ENCODE measurements around the gene MMAA. TPM values are rescaled to one million over a fixed set of nuclear protein-coding genes. Genes with fewer than 3 reads are reported as not detected.

Gene MMAA
- total RNA-seq, 1 donor from 2014 or later, result 2.3 TPM

DNA sequence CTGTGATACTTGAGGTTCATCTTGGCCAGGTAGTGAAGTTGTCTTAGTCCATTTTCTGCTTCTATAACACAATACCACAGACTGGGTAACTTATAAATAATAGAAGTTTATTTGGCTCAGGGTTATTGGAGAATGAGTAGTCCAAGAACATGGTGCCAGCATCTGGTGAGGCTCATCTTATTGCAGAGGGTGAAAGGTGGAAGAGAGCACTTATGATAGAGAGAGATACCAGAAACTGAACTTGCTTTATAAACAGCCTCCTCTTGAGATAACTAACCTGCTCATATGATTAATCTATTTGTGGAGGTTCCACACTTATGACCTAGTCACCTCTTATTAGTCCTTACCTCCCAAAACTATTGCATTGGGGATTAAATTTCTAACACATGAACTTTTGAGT is 62.3 kb downstream of the MMAA start:
- Histone ChIP-seq H3K4me1 (peaks cover 5% of the 10 kb centered on the region), H2AFZ (replicated peaks) (no peak overlapping the region), H3K9ac (no peak overlapping the region), H3F3A (ENCODE audit: low read depth) (no peaks in the 10 kb centered on the region), H4K20me1 (ENCODE audit: low read depth) (no peaks in the 10 kb centered on the region), H3K9me3 (ENCODE audit: low read depth) (no peaks in the 10 kb centered on the region), H3K4me2 (no peak overlapping the region), H3K79me2 (ENCODE audit: low read depth) (no peaks in the 10 kb centered on the region), H3K27me3 (no peaks in the 10 kb centered on the region), H3K27ac (no peak overlapping the region), H3K4me3 (no peak overlapping the region), H3K36me3 (no peaks in the 10 kb centered on the region)
- no peak for DNase-seq (ENCODE audit: low spot score)
- H3K27me3 Mint-ChIP-seq (ENCODE audit: insufficient read depth, low read depth), result peaks cover 7% of the 10 kb centered on the region
- peaks cover 8% of the 10 kb centered on the region for H3K36me3 Mint-ChIP-seq
- H3K4me3 Mint-ChIP-seq, result no peak overlapping the region
- TF ChIP-seq EZH2phosphoT487 (IDR thresholded peaks at IDR 0.05) (no peak), EZH2 (IDR thresholded peaks at IDR 0.05) (no peak)
- TF ChIP-seq, protein P1, sequence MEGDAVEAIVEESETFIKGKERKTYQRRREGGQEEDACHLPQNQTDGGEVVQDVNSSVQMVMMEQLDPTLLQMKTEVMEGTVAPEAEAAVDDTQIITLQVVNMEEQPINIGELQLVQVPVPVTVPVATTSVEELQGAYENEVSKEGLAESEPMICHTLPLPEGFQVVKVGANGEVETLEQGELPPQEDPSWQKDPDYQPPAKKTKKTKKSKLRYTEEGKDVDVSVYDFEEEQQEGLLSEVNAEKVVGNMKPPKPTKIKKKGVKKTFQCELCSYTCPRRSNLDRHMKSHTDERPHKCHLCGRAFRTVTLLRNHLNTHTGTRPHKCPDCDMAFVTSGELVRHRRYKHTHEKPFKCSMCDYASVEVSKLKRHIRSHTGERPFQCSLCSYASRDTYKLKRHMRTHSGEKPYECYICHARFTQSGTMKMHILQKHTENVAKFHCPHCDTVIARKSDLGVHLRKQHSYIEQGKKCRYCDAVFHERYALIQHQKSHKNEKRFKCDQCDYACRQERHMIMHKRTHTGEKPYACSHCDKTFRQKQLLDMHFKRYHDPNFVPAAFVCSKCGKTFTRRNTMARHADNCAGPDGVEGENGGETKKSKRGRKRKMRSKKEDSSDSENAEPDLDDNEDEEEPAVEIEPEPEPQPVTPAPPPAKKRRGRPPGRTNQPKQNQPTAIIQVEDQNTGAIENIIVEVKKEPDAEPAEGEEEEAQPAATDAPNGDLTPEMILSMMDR (IDR thresholded peaks at IDR 0.05), result no peak
- peaks cover 22% of the 10 kb centered on the region for H3K4me1 Mint-ChIP-seq
- H3K27ac Mint-ChIP-seq, result peak overlapping the region; percentile 29
- H3K9me3 Mint-ChIP-seq, result peaks cover 26% of the 10 kb centered on the region

DNA sequence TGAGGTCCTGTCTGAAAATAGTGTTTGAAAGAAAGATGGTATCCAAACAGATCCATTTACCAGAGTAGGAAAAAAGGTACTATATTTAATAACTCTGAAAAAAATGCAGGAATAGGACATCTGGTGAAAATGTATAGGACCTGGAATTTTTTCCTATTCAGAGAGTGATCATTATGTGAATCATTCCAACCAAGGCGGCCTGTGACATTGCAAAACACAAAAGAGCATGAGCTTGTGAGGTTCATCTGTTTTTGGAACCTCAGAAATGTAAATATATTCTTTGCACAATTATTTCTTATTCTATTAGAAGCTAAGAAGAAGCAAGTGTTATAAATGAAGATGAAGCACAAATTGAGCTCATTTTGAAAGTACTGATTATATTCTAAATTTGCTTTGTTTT is 62.8 kb downstream of the MMAA start:
- H3K27ac ChIP-seq, result no peak overlapping the region
- Mint-ChIP-seq H3K4me1 (peaks cover 22% of the 10 kb centered on the region), H3K9me3 (peaks cover 22% of the 10 kb centered on the region), H3K36me3 (peaks cover 8% of the 10 kb centered on the region), H3K27me3 (ENCODE audit: insufficient read depth, low read depth) (peaks cover 5% of the 10 kb centered on the region), H3K27ac (no peak overlapping the region), H3K4me3 (no peak overlapping the region)
- H3F3A ChIP-seq (ENCODE audit: low read depth), result no peaks in the 10 kb centered on the region
- H3K4me2 ChIP-seq, result no peak overlapping the region
- no peaks in the 10 kb centered on the region for H3K9me3 ChIP-seq (ENCODE audit: low read depth)
- peaks cover 5% of the 10 kb centered on the region for H3K4me1 ChIP-seq
- DNase-seq (ENCODE audit: low spot score), result no peak
- TF ChIP-seq, protein P1 (IDR thresholded peaks at IDR 0.05), result no peak
- TF ChIP-seq EZH2 (IDR thresholded peaks at IDR 0.05) (no peak), EZH2phosphoT487 (IDR thresholded peaks at IDR 0.05) (no peak)
- H4K20me1 ChIP-seq (ENCODE audit: low read depth), result no peaks in the 10 kb centered on the region
- H3K27me3 ChIP-seq, result no peaks in the 10 kb centered on the region
- no peak overlapping the region for H2AFZ ChIP-seq (replicated peaks)
- no peaks in the 10 kb centered on the region for H3K36me3 ChIP-seq
- H3K79me2 ChIP-seq (ENCODE audit: low read depth), result no peaks in the 10 kb centered on the region
- no peak overlapping the region for H3K9ac ChIP-seq
- H3K4me3 ChIP-seq, result no peak overlapping the region

- Histone ChIP-seq H3K4me2 (no peak overlapping the region), H3K9ac (no peak overlapping the region), H3K36me3 (no peaks in the 10 kb centered on the region), H3K4me1 (no peaks in the 10 kb centered on the region), H3K79me2 (ENCODE audit: low read depth) (no peaks in the 10 kb centered on the region), H3F3A (ENCODE audit: low read depth) (no peaks in the 10 kb centered on the region), H3K27ac (no peak overlapping the region), H3K9me3 (ENCODE audit: low read depth) (no peaks in the 10 kb centered on the region), H3K4me3 (no peak overlapping the region), H4K20me1 (ENCODE audit: low read depth) (no peaks in the 10 kb centered on the region), H2AFZ (replicated peaks) (no peak overlapping the region), H3K27me3 (no peaks in the 10 kb centered on the region)
- Mint-ChIP-seq H3K4me1 (no peaks in the 10 kb centered on the region), H3K27ac (no peak overlapping the region), H3K27me3 (ENCODE audit: insufficient read depth, low read depth) (peaks cover 12% of the 10 kb centered on the region), H3K9me3 (peaks cover 19% of the 10 kb centered on the region), H3K4me3 (no peak overlapping the region), H3K36me3 (no peaks in the 10 kb centered on the region)
- no peak for DNase-seq (ENCODE audit: low spot score)
- TF ChIP-seq, protein P1 (IDR thresholded peaks at IDR 0.05), result no peak
- TF ChIP-seq EZH2 (IDR thresholded peaks at IDR 0.05) (no peak), EZH2phosphoT487 (IDR thresholded peaks at IDR 0.05) (no peak)
These were observed 67.8 kb downstream of the MMAA start for GRCh38 chr4:145686991-145687390.
